H1 (cell line): ENCODE measurements around the gene SLC27A6. TPM values are rescaled to one million over a fixed set of nuclear protein-coding genes. Genes with fewer than 3 reads are reported as not detected.

Source experiments
- ASH2L ChIP-seq: fragments of 200-600, 300-600 bp; sonication (generic); IDR thresholded peaks from one replicate; pipeline ENCODE4 v1.7.1; 2017; ENCODE audit warnings: low read length
- POLR2AphosphoS5 ChIP-seq: IDR thresholded peaks from 2 replicates; pipeline ENCODE4 v1.6.1; 2011; ENCODE audit warnings: low read depth, low read length
- RFX5 ChIP-seq: IDR thresholded peaks from 2 replicates; pipeline ENCODE4 v1.6.1; 2011; ENCODE audit warnings: low read depth, low read length, improper control_type of control experiment, borderline replicate concordance
- polyA plus RNA-seq, 7 experiments: library from polyadenylated mRNA; depleted of rRNA in 3 of 7; stranded (reverse) in 5 of 7; unstranded in 2 of 7; fragments of >200 nt in 5 of 7; fragments of 200-250 nt in 2 of 7; gene quantifications; 1 replicate in 5 of 7; 2 replicates in 1 of 7; 4 replicates in 1 of 7; pipeline versions ENCODE4 v1.2.1 to v1.2.3, GENCODE V29; 2011 to 2013; ENCODE audit warnings: missing spikeins in 2 of 7, mixed read lengths in 2 of 7
- total RNA-seq: library from RNA; stranded (reverse); fragmentation: NEBNext Ultra II Directional; extraction: Animal tissue kit (Norgen Biotek cat#: 25700); gene quantifications from 2 replicates; pipeline ENCODE4 v1.2.1, GENCODE V29; 2021

The SLC27A6 gene
- total and polyA plus RNA-seq, 2 of the 8 experiments (the other 6 are each of a cell fraction or from before 2014, with no cell fraction given) = 4.0 to 4.7 TPM

GRCh38 chr5:129051283-129051682 is 86.0 kb downstream of the SLC27A6 start (continued):
- TF ChIP-seq RFX5 (no peak), ASH2L (no peak), POLR2AphosphoS5 (no peak)
- TF ChIP-seq, all 59 proteins: peak for 0
